NT2/D1 (cell line): Measurements from ENCODE around the gene RPS18.

ENCODE experiments used
- SUZ12 ChIP-seq: IDR thresholded peaks from 2 replicates; pipeline ENCODE4 v1.6.1; 2011; ENCODE audit not compliant: insufficient read length, insufficient read depth; ENCODE audit errors: extremely low read depth
- YY1 ChIP-seq: IDR thresholded peaks from 2 replicates; pipeline ENCODE4 v1.6.1; 2011; ENCODE audit not compliant: insufficient read length, insufficient read depth
- ZNF274 ChIP-seq: IDR thresholded peaks from 2 replicates; pipeline ENCODE4 v1.6.1; 2011; ENCODE audit warnings: mild to moderate bottlenecking, low read depth, low read length

DNA sequence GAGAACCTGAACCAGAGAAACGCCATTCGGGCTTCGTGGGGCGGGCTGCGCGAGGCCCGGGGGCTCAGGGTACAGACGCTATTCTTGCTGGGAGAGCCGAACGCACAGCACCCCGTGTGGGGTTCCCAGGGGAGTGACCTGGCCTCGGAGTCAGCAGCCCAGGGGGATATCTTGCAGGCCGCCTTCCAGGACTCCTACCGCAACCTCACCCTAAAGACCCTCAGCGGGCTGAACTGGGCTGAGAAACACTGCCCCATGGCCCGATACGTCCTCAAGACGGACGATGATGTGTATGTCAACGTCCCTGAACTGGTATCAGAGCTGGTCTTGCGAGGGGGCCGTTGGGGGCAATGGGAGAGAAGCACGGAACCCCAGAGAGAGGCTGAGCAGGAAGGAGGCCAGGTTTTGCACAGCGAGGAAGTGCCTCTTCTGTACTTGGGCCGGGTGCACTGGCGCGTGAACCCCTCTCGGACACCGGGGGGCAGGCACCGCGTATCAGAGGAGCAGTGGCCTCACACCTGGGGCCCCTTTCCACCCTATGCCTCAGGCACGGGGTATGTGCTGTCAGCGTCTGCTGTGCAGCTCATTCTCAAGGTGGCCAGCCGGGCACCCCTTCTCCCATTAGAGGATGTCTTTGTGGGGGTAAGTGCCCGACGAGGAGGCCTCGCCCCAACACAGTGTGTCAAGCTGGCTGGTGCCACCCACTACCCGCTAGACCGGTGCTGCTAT is 6.0 kb downstream of the RPS18 start:
- TF ChIP-seq YY1 (no peak), ZNF274 (no peak), SUZ12 (no peak)
